Vagina (tissue), 2 donors: ENCODE data around the gene EPO. TPM values are rescaled to one million over a fixed set of nuclear protein-coding genes. Genes with fewer than 3 reads are reported as not detected.
"Not testable (repeated sequence)": the region's sequence is repeated elsewhere in the genome, so short reads cannot be mapped to it uniquely, and the experiment has no call there.

ENCODE experiments used
- DNase-seq, 2 donors: peaks; one replicate each; pipeline ENCODE4 v3.0.0-alpha.2; 2017; ENCODE audit errors: extremely low spot score in 2 of 2
- H3K27ac ChIP-seq: fragments of 200-600 bp; sonication (generic); one replicate; pipeline ENCODE4 v1.5.1; 2019
- H3K27me3 ChIP-seq: fragments of 200-600 bp; sonication (generic); one replicate; pipeline ENCODE4 v1.5.1; 2019
- H3K36me3 ChIP-seq, 2 donors: fragments of 200-600 bp; sonication (generic); one replicate each; pipeline ENCODE4 v1.5.1; 2017 to 2019
- H3K4me1 ChIP-seq: fragments of 200-600 bp; sonication (generic); one replicate; pipeline ENCODE4 v1.5.1; 2019
- H3K4me3 ChIP-seq, 2 donors: fragments of 200-600 bp; sonication (generic); 1 replicate in 1 of 2; 2 replicates in 1 of 2; pipeline ENCODE4 v1.5.1; 2016 to 2019
- H3K9me3 ChIP-seq: fragments of 200-600 bp; sonication (generic); one replicate; pipeline ENCODE4 v1.5.1; 2019
- CTCF ChIP-seq, 3 experiments: fragments of 450-650 bp in 2 of 3; fragments of 200-600 bp in 1 of 3; sonication (generic) in 1 of 3; IDR thresholded peaks; one replicate each; pipeline ENCODE4 v1.5.1; 2017 to 2019; ENCODE audit warnings: antibody characterized with exemption in 3 of 3, mild to moderate bottlenecking in 2 of 3, moderate library complexity in 2 of 3
- POLR2A ChIP-seq, 2 donors: fragments of 450-650 bp; IDR thresholded peaks; one replicate each; pipeline ENCODE4 v1.6.1; 2017; ENCODE audit warnings: antibody characterized with exemption in 2 of 2, mild to moderate bottlenecking in 2 of 2, moderate library complexity in 2 of 2
- POLR2AphosphoS5 ChIP-seq, 2 donors: sonication (generic); formaldehyde crosslinking; IDR thresholded peaks; one replicate each; pipeline ENCODE4 v1.9.0; 2017; ENCODE audit warnings: antibody characterized with exemption in 2 of 2, mild to moderate bottlenecking in 2 of 2, low read depth in 1 of 2; ENCODE audit not compliant: insufficient read depth in 1 of 2
- intact Hi-C: fragments of 100-400 bp; cut with DNase I; formaldehyde crosslinking; loops from one replicate; pipeline ENCODE4 v1.15.1; 2023
- total RNA-seq: library from RNA; depleted of rRNA; stranded (reverse); fragments of >200 nt; gene quantifications from one replicate; pipeline ENCODE4 v1.2.3, GENCODE V29; 2016

EPO gene
- total RNA-seq, 1 donor from 2014 or later = not detected

- intact Hi-C loops = no loop called here
These were observed 24.3 kb downstream of the EPO start for GRCh38 chr7:100744605-100745004.

GRCh38 chr7:100745184-100745583, 24.9 kb downstream of the EPO start:
- no peaks in the 10 kb centered on the region for H3K27me3 ChIP-seq
- no peak for DNase-seq
- no peak overlapping the region for H3K27ac ChIP-seq
- H3K4me1 ChIP-seq = no peaks in the 10 kb centered on the region
- no peaks in the 10 kb centered on the region for H3K36me3 ChIP-seq
- intact Hi-C loops = no loop called here
- peak overlapping the region; percentile 2 to 25 for H3K4me3 ChIP-seq
- no peak for TF ChIP-seq POLR2AphosphoS5 (IDR thresholded peaks at IDR 0.05; ENCODE audit: insufficient read depth in 1 of 2, low read depth in 1 of 2)
- no peak for TF ChIP-seq POLR2A (IDR thresholded peaks at IDR 0.05)
- TF ChIP-seq CTCF (IDR thresholded peaks at IDR 0.05) = no peak
- H3K9me3 ChIP-seq = no peaks in the 10 kb centered on the region

More at GRCh38 chr7:100744605-100745004, 24.3 kb downstream of the EPO start:
- Histone ChIP-seq H3K27ac (no peak overlapping the region), H3K27me3 (no peaks in the 10 kb centered on the region), H3K9me3 (no peaks in the 10 kb centered on the region), H3K36me3 (no peaks in the 10 kb centered on the region), H3K4me1 (no peaks in the 10 kb centered on the region), H3K4me3 (peak overlapping the region; percentile 2 to 25)
- TF ChIP-seq CTCF (IDR thresholded peaks at IDR 0.05) (no peak), POLR2A (IDR thresholded peaks at IDR 0.05) (no peak), POLR2AphosphoS5 (IDR thresholded peaks at IDR 0.05; ENCODE audit: insufficient read depth in 1 of 2, low read depth in 1 of 2) (no peak)
- no peak for DNase-seq

GRCh38 chr7:100752994-100753393, 32.7 kb downstream of the EPO start:
- intact Hi-C loops = no loop called here
- Histone ChIP-seq H3K4me3 (no peak overlapping the region), H3K27ac (no peak overlapping the region), H3K9me3 (no peaks in the 10 kb centered on the region), H3K4me1 (no peaks in the 10 kb centered on the region), H3K36me3 (no peaks in the 10 kb centered on the region), H3K27me3 (no peaks in the 10 kb centered on the region)
- TF ChIP-seq CTCF (IDR thresholded peaks at IDR 0.05) = no peak
- TF ChIP-seq POLR2AphosphoS5 (IDR thresholded peaks at IDR 0.05; ENCODE audit: insufficient read depth in 1 of 2, low read depth in 1 of 2) = no peak
- TF ChIP-seq POLR2A (IDR thresholded peaks at IDR 0.05) = no peak
- no peak for DNase-seq

- DNase-seq = no peak
- intact Hi-C loops = no loop called here
- Histone ChIP-seq H3K4me3 (no peak overlapping the region), H3K4me1 (no peaks in the 10 kb centered on the region), H3K36me3 (no peaks in the 10 kb centered on the region), H3K27ac (no peak overlapping the region), H3K9me3 (no peaks in the 10 kb centered on the region), H3K27me3 (no peaks in the 10 kb centered on the region)
- no peak for TF ChIP-seq POLR2A (IDR thresholded peaks at IDR 0.05)
- TF ChIP-seq POLR2AphosphoS5 (IDR thresholded peaks at IDR 0.05; ENCODE audit: insufficient read depth in 1 of 2, low read depth in 1 of 2) = no peak
- TF ChIP-seq CTCF (IDR thresholded peaks at IDR 0.05) = no peak
These were observed 33.5 kb downstream of the EPO start for GRCh38 chr7:100753750-100754149.

GRCh38 chr7:100759357-100760171, 39.3 kb downstream of the EPO start:
- TF ChIP-seq POLR2A (IDR thresholded peaks at IDR 0.05) (no peak), POLR2AphosphoS5 (IDR thresholded peaks at IDR 0.05; ENCODE audit: insufficient read depth in 1 of 2, low read depth in 1 of 2) (no peak), CTCF (IDR thresholded peaks at IDR 0.05) (no peak)
- Histone ChIP-seq H3K4me3 (no peak overlapping the region), H3K27ac (no peak overlapping the region), H3K9me3 (no peaks in the 10 kb centered on the region), H3K36me3 (no peaks in the 10 kb centered on the region), H3K27me3 (no peaks in the 10 kb centered on the region), H3K4me1 (no peaks in the 10 kb centered on the region)
- DNase-seq = no peak
- intact Hi-C loops = no loop called here

GRCh38 chr7:100762841-100763240, 42.6 kb downstream of the EPO start:
- DNase-seq, H3K9me3 ChIP-seq, H3K4me1 ChIP-seq, H3K27ac ChIP-seq, H3K4me3 ChIP-seq, H3K27me3 ChIP-seq, H3K36me3 ChIP-seq, intact Hi-C loops: not testable (repeated sequence)
